ENCODE measurements around the gene DMGDH.

Gene DMGDH

GRCh38 chr5:79069488-79070349 lies at the start of gene DMGDH, which contains the start of gene BHMT2:
Gene DMGDH (minus strand): TSS chr5:79069674. CDS start chr5:79069620, 54 bp downstream.
Gene BHMT2 (plus strand): TSS chr5:79069767. CDS start chr5:79069783, 16 bp downstream.
- no peak for DNase-seq

- no peak for DNase-seq
Observed at GRCh38 chr5:79112703-79113058, 43.2 kb upstream of the DMGDH start.

GRCh38 chr5:79111960-79112702 lies 42.7 kb upstream of the DMGDH start:
- DNase-seq: no peak

GRCh38 chr5:79111387-79111959 lies 42.0 kb upstream of the DMGDH start, which contains the start of gene BHMT:
Gene BHMT (plus strand): TSS chr5:79111809. CDS start chr5:79111886, 77 bp downstream.
- no peak for DNase-seq

GRCh38 chr5:79109527-79110492 lies 40.3 kb upstream of the DMGDH start:
- DNase-seq: no peak

GRCh38 chr5:79108792-79109191 lies 39.3 kb upstream of the DMGDH start:
- DNase-seq: no peak

GRCh38 chr5:79108086-79108485 lies 38.6 kb upstream of the DMGDH start:
- DNase-seq: no peak

- DNase-seq: no peak
Observed at GRCh38 chr5:79107020-79107796, 37.7 kb upstream of the DMGDH start.

GRCh38 chr5:79105868-79106267 lies 36.4 kb upstream of the DMGDH start:
- DNase-seq: no peak

GRCh38 chr5:79093762-79094161 lies 24.3 kb upstream of the DMGDH start:
- DNase-seq: peak; percentile 58 to 92

- no peak for DNase-seq
Observed at GRCh38 chr5:79091064-79091463, 21.6 kb upstream of the DMGDH start.

- DNase-seq: no peak
Observed at GRCh38 chr5:79088507-79088906, 19.0 kb upstream of the DMGDH start.

- no peak for DNase-seq
Observed at GRCh38 chr5:79086116-79086515, 16.6 kb upstream of the DMGDH start.

- no peak for DNase-seq
Observed at GRCh38 chr5:79081779-79082178, 12.3 kb upstream of the DMGDH start.

- DNase-seq: no peak
Observed at GRCh38 chr5:79080804-79081203, 11.3 kb upstream of the DMGDH start.

- DNase-seq: no peak
Observed at GRCh38 chr5:79077680-79078365, 8.3 kb upstream of the DMGDH start.

- DNase-seq: no peak
Observed at GRCh38 chr5:79076819-79077218, 7.3 kb upstream of the DMGDH start.

GRCh38 chr5:79075646-79076426 lies 6.4 kb upstream of the DMGDH start:
- DNase-seq: no peak

GRCh38 chr5:79074641-79075040 lies 5.2 kb upstream of the DMGDH start:
- no peak for DNase-seq

- no peak for DNase-seq
Observed at GRCh38 chr5:79070350-79070667, 835 bp upstream of the DMGDH start.

Measured in NCI-H524 (cell line).